Measurements from ENCODE around the gene SGO2. TPM values are rescaled to one million over a fixed set of nuclear protein-coding genes. Genes with fewer than 3 reads are reported as not detected.
"Not testable (repeated sequence)": the region's sequence is repeated elsewhere in the genome, so short reads cannot be mapped to it uniquely, and the experiment has no call there.

Gene SGO2
- total RNA-seq, 1 donor from 2014 or later: 27.2 TPM

DNA sequence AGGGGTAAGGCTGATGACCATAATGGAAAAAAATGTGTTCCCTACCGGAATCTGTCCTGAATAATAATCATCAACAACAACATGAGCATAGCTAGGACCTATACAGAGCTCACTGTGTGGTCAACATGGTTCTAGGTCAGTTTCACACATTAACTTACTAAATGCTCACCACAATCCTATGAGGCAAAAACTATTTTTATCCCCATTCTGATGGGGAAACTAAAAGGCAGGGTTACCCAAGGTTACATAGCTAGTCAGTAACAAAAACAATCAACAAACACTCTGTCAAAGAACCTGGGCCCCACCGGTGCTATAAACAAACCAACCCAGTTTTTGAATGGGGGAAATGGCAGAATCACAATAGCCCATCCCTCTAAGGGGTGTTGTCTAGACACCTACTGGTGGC, 100.0 kb downstream of the SGO2 start:
- Mint-ChIP-seq H3K4me1 (no peaks in the 10 kb centered on the region), H3K4me3 (no peak overlapping the region), H3K27me3 (peaks cover 5% of the 10 kb centered on the region), H3K27ac (no peak overlapping the region), H3K9me3 (no peaks in the 10 kb centered on the region), H3K36me3 (ENCODE audit: low read depth) (no peaks in the 10 kb centered on the region)
- intact Hi-C loops (cut with micrococcal nuclease): no loop called here
- no peak for DNase-seq

DNA sequence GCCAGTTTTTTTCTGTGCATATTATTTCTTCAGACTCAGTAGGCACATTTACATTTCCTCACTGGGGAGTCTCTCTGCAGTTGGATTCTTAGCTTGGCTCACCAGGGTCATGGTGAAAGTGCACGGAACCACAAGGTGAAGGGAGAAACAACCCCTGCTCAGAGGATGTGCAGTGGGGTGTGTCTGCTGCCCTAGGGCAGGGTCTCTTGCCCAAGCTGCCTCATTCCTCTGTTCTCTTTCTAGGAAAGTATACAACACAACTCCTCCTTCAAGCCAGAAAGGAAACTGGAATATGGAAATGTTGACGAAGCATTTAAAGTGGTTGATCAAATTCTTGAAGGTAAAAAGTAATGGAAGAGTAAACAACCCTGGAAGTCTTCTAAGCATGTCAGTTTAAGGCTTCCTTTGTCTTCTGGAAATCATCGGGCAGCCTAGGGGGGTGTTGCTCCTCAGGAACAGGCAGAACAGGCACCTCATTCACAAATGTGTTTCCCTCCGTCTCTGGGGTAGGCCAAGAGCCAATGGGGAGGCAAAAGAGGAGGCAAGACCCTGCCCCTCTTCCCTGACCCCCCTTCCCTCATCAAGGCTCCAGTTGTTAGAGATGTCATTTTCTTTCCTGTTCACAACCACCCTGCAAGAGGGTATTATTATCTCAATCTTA, 101.2 kb downstream of the SGO2 start:
- Mint-ChIP-seq H3K27ac (no peak overlapping the region), H3K4me1 (no peaks in the 10 kb centered on the region), H3K4me3 (no peak overlapping the region), H3K27me3 (peaks cover 9% of the 10 kb centered on the region), H3K36me3 (ENCODE audit: low read depth) (no peaks in the 10 kb centered on the region), H3K9me3 (no peaks in the 10 kb centered on the region)
- DNase-seq: no peak
- intact Hi-C loops (cut with micrococcal nuclease): no loop called here

DNA sequence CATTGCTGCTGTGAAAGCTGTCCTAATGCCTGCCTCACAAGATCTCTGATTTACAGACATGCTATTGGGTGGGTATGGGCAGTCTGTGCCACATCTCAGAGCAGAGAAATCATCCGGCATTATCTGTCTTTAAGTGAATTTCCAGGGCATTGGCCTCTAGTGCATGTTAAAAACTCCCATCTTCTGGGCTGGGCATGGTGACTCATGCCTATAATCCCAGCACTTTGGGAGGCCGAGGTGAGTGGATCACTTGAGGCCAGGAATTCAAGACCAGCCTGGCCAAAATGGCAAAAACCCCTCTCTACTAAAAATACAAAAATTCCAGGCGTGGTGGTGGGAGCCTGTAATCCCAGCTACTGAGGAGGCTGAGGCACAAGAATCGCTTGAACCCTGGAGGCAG, 102.5 kb downstream of the SGO2 start:
- H3K27ac Mint-ChIP-seq; H3K9me3 Mint-ChIP-seq; intact Hi-C loops (cut with micrococcal nuclease); DNase-seq; H3K27me3 Mint-ChIP-seq; H3K4me1 Mint-ChIP-seq; H3K36me3 Mint-ChIP-seq (ENCODE audit: low read depth); H3K4me3 Mint-ChIP-seq: not testable (repeated sequence)

DNA sequence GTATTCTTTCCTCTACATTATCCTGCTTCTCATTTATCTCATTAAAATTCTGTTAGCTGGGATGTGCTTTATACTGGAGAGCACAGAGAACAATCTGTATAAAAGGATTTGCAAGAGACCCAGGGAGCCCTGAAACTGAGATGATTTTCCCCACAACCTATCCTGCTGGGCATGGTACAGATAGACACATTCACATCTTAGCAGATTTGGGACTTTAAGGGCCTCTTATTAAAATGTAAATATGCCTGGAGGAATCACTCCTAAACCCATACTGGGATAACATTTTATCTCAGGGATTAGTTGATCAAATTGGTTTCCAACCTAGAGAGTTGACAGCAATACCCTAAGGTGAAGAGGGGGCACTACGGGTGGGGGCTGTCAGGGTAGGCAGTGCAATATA, 105.3 kb downstream of the SGO2 start:
- H3K27me3 Mint-ChIP-seq: peaks cover 9% of the 10 kb centered on the region
- H3K4me3 Mint-ChIP-seq: no peak overlapping the region
- H3K4me1 Mint-ChIP-seq: no peaks in the 10 kb centered on the region
- no peak for DNase-seq
- no peak overlapping the region for H3K27ac Mint-ChIP-seq
- intact Hi-C loops (cut with micrococcal nuclease): no loop called here
- no peaks in the 10 kb centered on the region for H3K36me3 Mint-ChIP-seq (ENCODE audit: low read depth)
- no peaks in the 10 kb centered on the region for H3K9me3 Mint-ChIP-seq

Other genes with a start within 250 kb of the SGO2 start
- 42.0 and 42.9 TPM in 2 replicates for gene SPATS2L, start 219.5 kb upstream of the SGO2 start, total RNA-seq
- 13.3 and 14.2 TPM in 2 replicates for gene KCTD18, start 16.1 kb upstream of the SGO2 start, total RNA-seq
- 0.26 TPM in 1 of 2 replicates, not detected in the other for gene AOX1, start 59.8 kb downstream of the SGO2 start, total RNA-seq